T follicular helper cell (primary cell): ENCODE measurements around the gene TTYH2.
"Not testable (repeated sequence)": the region's sequence is repeated elsewhere in the genome, so short reads cannot be mapped to it uniquely, and the experiment has no call there.

Source experiments
- DNase-seq: peaks from one replicate; pipeline ENCODE4 v3.0.0-alpha.2; 2020; ENCODE audit warnings: low read depth

TTYH2 gene

GRCh38 chr17:74262601-74263000 lies 49.2 kb downstream of the TTYH2 start:
- no peak for DNase-seq

- DNase-seq, result not testable (repeated sequence)
Measured at GRCh38 chr17:74267054-74267453, 53.7 kb downstream of the TTYH2 start.

GRCh38 chr17:74267579-74267978 lies 54.2 kb downstream of the TTYH2 start:
- DNase-seq, result no peak

- DNase-seq, result no peak
Measured at GRCh38 chr17:74267987-74268499, 54.7 kb downstream of the TTYH2 start.

- DNase-seq, result no peak
Measured at GRCh38 chr17:74268558-74268957, 55.2 kb downstream of the TTYH2 start.

- DNase-seq, result no peak
Measured at GRCh38 chr17:74270333-74270732, 57.0 kb downstream of the TTYH2 start.

- DNase-seq, result no peak
Measured at GRCh38 chr17:74271281-74271680, 57.9 kb downstream of the TTYH2 start.

- DNase-seq, result no peak
Measured at GRCh38 chr17:74271901-74272561, 58.7 kb downstream of the TTYH2 start.

- DNase-seq, result no peak
Measured at GRCh38 chr17:74272731-74273201, 59.4 kb downstream of the TTYH2 start.

- no peak for DNase-seq
Measured at GRCh38 chr17:74274060-74274708, 60.8 kb downstream of the TTYH2 start, which contains the start of gene DNAI2. DNAI2 (plus strand) TSS chr17:74274234; CDS start chr17:74281818, 7,584 bp downstream.

GRCh38 chr17:74274709-74275340 lies 61.5 kb downstream of the TTYH2 start:
- no peak for DNase-seq

GRCh38 chr17:74276051-74276476 lies 62.7 kb downstream of the TTYH2 start:
- DNase-seq, result no peak

- DNase-seq, result no peak
Measured at GRCh38 chr17:74276541-74277009, 63.2 kb downstream of the TTYH2 start.

- no peak for DNase-seq
Measured at GRCh38 chr17:74277935-74278334, 64.6 kb downstream of the TTYH2 start.

- DNase-seq, result not testable (repeated sequence)
Measured at GRCh38 chr17:74279617-74280016, 66.2 kb downstream of the TTYH2 start.

- DNase-seq, result peak; percentile 34
Measured at GRCh38 chr17:74280093-74280513, 66.7 kb downstream of the TTYH2 start.

GRCh38 chr17:74281799-74282198 lies 68.4 kb downstream of the TTYH2 start:
- no peak for DNase-seq

- not testable (repeated sequence) for DNase-seq
Measured at GRCh38 chr17:74282274-74282586, 68.9 kb downstream of the TTYH2 start.

- DNase-seq, result peak; percentile 16
Measured at GRCh38 chr17:74282587-74283370, 69.4 kb downstream of the TTYH2 start.

- DNase-seq, result no peak
Measured at GRCh38 chr17:74283371-74283673, 70.0 kb downstream of the TTYH2 start.

- no peak for DNase-seq
Measured at GRCh38 chr17:74287031-74287602, 73.7 kb downstream of the TTYH2 start.

GRCh38 chr17:74288785-74289184 lies 75.4 kb downstream of the TTYH2 start:
- DNase-seq, result no peak
